ENCODE results near the gene HNRNPA0.

DNA sequence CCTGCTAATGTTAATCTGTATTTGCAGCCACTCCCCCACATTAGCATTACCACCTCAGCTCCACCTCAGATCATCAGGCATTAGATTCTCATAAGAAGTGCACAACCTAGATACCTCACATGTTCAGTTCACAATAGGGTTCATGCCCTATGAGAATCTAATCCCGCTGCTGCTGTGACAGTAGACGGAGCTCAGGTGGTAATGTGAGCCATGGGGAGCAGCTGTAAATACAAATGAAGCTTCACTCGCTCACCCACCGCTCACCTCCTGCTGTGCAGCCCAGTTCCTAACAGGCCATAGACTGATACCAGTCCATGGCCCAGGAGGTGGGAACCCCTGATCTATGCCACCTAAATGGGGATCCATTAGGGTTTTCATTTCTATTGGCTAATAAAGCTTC lies 6.1 kb upstream of the HNRNPA0 start:
- TF ChIP-seq, protein P1, sequence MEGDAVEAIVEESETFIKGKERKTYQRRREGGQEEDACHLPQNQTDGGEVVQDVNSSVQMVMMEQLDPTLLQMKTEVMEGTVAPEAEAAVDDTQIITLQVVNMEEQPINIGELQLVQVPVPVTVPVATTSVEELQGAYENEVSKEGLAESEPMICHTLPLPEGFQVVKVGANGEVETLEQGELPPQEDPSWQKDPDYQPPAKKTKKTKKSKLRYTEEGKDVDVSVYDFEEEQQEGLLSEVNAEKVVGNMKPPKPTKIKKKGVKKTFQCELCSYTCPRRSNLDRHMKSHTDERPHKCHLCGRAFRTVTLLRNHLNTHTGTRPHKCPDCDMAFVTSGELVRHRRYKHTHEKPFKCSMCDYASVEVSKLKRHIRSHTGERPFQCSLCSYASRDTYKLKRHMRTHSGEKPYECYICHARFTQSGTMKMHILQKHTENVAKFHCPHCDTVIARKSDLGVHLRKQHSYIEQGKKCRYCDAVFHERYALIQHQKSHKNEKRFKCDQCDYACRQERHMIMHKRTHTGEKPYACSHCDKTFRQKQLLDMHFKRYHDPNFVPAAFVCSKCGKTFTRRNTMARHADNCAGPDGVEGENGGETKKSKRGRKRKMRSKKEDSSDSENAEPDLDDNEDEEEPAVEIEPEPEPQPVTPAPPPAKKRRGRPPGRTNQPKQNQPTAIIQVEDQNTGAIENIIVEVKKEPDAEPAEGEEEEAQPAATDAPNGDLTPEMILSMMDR (conservative IDR thresholded peaks at IDR 0.05; ENCODE audit: low read length) = no peak
- TF ChIP-seq EZH2phosphoT487 (IDR thresholded peaks at IDR 0.05; ENCODE audit: borderline replicate concordance) = no peak

Measured in Loucy (cell line).